ENCODE data around the gene PSPH. TPM values are rescaled to one million over a fixed set of nuclear protein-coding genes. Genes with fewer than 3 reads are reported as not detected.
"Not testable (repeated sequence)": the region's sequence is repeated elsewhere in the genome, so short reads cannot be mapped to it uniquely, and the experiment has no call there.

Gene PSPH
- polyA plus RNA-seq = 10 to 100 TPM in 2 of 4 donors, 1 to 10 TPM in 2; 2.7 to 88.4 (median 16.6) TPM
- long read RNA-seq, donor 1, partial matches to known transcripts = 799 of 987 reads
- long read RNA-seq, donor 1, other reads (novel, unspliced or antisense) = 188 of 987 reads
- long read RNA-seq, donor 2 = 0 reads
- long read RNA-seq, donor 3, partial matches to known transcripts = 303 of 408 reads
- long read RNA-seq, donor 3, other reads (novel, unspliced or antisense) = 105 of 408 reads
- long read RNA-seq, donor 4 = 0 reads
- long read RNA-seq, donor 5 = 0 reads
- long read RNA-seq, donor 6, partial matches to known transcripts = 21 of 22 reads
- long read RNA-seq, donor 6, other reads (novel, unspliced or antisense) = 0 of 22 reads
- long read RNA-seq, donor 7 = 0 reads
- long read RNA-seq, donor 8 = 0 reads
- long read RNA-seq, donor 9 = 0 reads
- long read RNA-seq, donor 10, partial matches to known transcripts = 336 of 345 reads
- long read RNA-seq, donor 10, other reads (novel, unspliced or antisense) = 9 of 345 reads

DNA sequence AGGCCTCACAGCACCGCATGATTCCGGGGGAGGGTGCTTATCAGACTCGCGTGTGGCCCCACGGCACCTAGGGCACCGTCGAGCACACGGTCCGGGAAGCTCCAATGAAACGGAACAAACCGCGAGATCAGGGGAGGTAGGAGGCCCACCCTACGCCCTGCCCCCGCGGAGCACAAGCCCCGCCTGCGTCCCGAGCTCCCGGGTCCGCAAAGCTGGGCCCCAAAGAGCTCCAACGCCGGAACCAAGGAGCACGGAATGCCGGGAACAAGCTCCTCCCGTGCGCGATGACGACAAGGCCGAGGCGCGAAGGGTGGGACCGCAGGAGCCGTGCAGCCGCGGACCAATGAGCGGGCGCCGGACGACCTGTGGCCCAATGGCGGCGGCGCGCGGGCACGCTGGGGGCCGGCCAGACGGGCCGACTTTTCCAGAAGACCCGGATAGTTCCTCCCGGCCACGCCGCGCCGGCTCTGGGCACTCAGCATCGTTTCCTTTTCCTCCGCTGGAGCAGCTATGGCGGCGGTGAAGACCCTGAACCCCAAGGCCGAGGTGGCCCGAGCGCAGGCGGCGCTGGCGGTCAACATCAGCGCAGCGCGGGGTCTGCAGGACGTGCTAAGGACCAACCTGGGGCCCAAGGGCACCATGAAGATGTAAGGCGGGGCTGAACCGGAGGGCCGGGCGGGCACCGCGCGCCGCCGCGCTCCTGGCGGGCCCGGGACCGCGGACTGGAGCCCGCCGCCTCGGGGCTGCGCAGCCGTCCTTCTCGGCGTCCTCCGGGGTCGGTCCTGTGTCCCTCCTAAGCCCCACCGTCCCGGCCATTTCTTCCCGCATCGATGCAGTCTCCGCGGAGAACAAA is at the start of gene PSPH, which contains the start of gene CCT6A:
PSPH (minus strand) TSS at position 106 of the 853 bp plus-strand sequence. CDS start 30,232 bp downstream, outside the sequence.
CCT6A (plus strand) TSS at position 427 of the 853 bp plus-strand sequence; CDS start at position 511, 84 bp downstream.
- peak within 1 kb of the TSS; percentile 93 to 99 (median 98) for H3K27ac ChIP-seq (ENCODE audit: low read depth in 1 of 3, low read length in 2 of 3)
- WGBS, 3 donors = 0 to 1% (median 0%) methylated on average over 77 to 97 of the region's 97 CpGs
- H3K27me3 ChIP-seq (ENCODE audit: control insufficient read depth in 3 of 3, insufficient read depth in 3 of 3, low read length in 3 of 3) = no peaks in the 10 kb centered on the region
- DNase-seq = peak; percentile 98 to 99
- H3K4me1 ChIP-seq (ENCODE audit: control insufficient read depth in 3 of 3, insufficient read depth in 2 of 3, low read depth in 1 of 3, low read length in 2 of 3) = peaks cover 0 to 27% (median 6%) of the 10 kb centered on the region in 3 donors
- no peaks in the 10 kb centered on the region for H3K9me3 ChIP-seq (ENCODE audit: control insufficient read depth in 2 of 2, insufficient read depth in 1 of 2, low read depth in 1 of 2, low read length in 1 of 2)
- H3K36me3 ChIP-seq (ENCODE audit: control insufficient read depth in 3 of 3, insufficient read depth in 2 of 3, low read depth in 1 of 3, low read length in 3 of 3) = peaks cover 3 to 17% (median 5%) of the 10 kb centered on the region in 3 donors
- no peak for FAIRE-seq
- peak within 1 kb of the TSS; percentile 80 to 95 (median 95) for H3K4me3 ChIP-seq (ENCODE audit: low read depth in 1 of 3, low read length in 3 of 3)

- FAIRE-seq = no peak
Measured at GRCh38 chr7:56099653-56100052, 48.4 kb upstream of the PSPH start.

DNA sequence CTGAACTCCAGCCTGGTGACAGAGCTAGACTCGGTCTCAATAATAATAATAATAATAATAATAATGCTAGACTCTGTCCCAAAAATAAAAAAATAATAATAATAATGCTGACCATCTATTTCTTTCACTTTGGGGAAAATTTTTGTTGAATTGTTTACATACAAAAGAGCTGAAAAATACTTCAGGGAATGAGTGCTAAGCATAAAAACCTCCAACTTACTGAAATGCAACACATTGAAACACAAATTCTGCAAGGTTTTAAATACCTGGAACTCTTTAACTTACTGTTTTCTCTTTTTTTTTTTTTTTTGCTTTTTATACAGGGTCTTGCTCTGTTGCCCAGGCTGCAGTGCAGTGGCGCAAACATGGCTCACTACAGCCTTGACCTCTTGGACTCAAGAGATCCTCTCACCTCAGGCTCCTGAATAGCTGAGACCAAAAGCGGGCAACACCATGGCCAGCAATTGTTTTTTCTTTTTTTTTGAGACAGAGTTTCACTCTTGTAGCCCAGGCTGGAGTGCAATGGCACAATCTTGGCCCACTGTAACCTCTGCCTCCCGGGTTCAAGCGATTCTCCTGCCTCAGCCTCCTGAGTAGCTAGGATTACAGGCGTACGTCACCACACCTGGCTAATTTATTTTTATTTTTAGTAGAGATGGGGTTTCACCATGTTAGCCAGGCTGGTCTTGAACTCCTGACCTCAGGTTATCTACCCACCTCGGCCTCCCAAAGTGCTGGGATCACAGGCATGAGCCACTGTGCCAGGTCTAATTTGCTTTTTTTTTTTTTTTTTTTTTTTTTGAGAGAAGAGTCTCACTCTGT is 47.2 kb upstream of the PSPH start:
- not testable (repeated sequence) for FAIRE-seq; H3K27ac ChIP-seq (ENCODE audit: low read depth in 1 of 3, low read length in 2 of 3); H3K27me3 ChIP-seq (ENCODE audit: control insufficient read depth in 3 of 3, insufficient read depth in 3 of 3, low read length in 3 of 3); H3K9me3 ChIP-seq (ENCODE audit: control insufficient read depth in 2 of 2, insufficient read depth in 1 of 2, low read depth in 1 of 2, low read length in 1 of 2); H3K4me3 ChIP-seq (ENCODE audit: low read depth in 1 of 3, low read length in 3 of 3); DNase-seq; H3K4me1 ChIP-seq (ENCODE audit: control insufficient read depth in 3 of 3, insufficient read depth in 2 of 3, low read depth in 1 of 3, low read length in 2 of 3)
- 94 to 95% (median 94%) methylated on average over 8 of the region's 8 CpGs for WGBS, 3 donors
- peaks cover 11 to 39% (median 13%) of the 10 kb centered on the region in 3 donors for H3K36me3 ChIP-seq (ENCODE audit: control insufficient read depth in 3 of 3, insufficient read depth in 2 of 3, low read depth in 1 of 3, low read length in 3 of 3)

More at GRCh38 chr7:56099653-56100052, 48.4 kb upstream of the PSPH start:
- H3K4me1 ChIP-seq (ENCODE audit: control insufficient read depth in 3 of 3, insufficient read depth in 2 of 3, low read depth in 1 of 3, low read length in 2 of 3) = peaks cover 0 to 3% (median 0%) of the 10 kb centered on the region in 3 donors
- 88 to 94% (median 89%) methylated on average over 3 of the region's 3 CpGs for WGBS, 3 donors
- peaks cover 11 to 45% (median 21%) of the 10 kb centered on the region in 3 donors for H3K36me3 ChIP-seq (ENCODE audit: control insufficient read depth in 3 of 3, insufficient read depth in 2 of 3, low read depth in 1 of 3, low read length in 3 of 3)
- DNase-seq = no peak
- no peaks in the 10 kb centered on the region for H3K9me3 ChIP-seq (ENCODE audit: control insufficient read depth in 2 of 2, insufficient read depth in 1 of 2, low read depth in 1 of 2, low read length in 1 of 2)
- H3K27ac ChIP-seq (ENCODE audit: low read depth in 1 of 3, low read length in 2 of 3) = no peak overlapping the region
- H3K27me3 ChIP-seq (ENCODE audit: control insufficient read depth in 3 of 3, insufficient read depth in 3 of 3, low read length in 3 of 3) = no peaks in the 10 kb centered on the region
- no peak overlapping the region for H3K4me3 ChIP-seq (ENCODE audit: low read depth in 1 of 3, low read length in 3 of 3)

- 69 to 75% (median 69%) methylated on average over 5 of the region's 5 CpGs for WGBS, 3 donors
- no peaks in the 10 kb centered on the region for H3K27me3 ChIP-seq (ENCODE audit: control insufficient read depth in 3 of 3, insufficient read depth in 3 of 3, low read length in 3 of 3)
- H3K4me1 ChIP-seq (ENCODE audit: control insufficient read depth in 3 of 3, insufficient read depth in 2 of 3, low read depth in 1 of 3, low read length in 2 of 3) = no peaks in the 10 kb centered on the region
- DNase-seq = no peak
- H3K36me3 ChIP-seq (ENCODE audit: control insufficient read depth in 3 of 3, insufficient read depth in 2 of 3, low read depth in 1 of 3, low read length in 3 of 3) = peaks cover 9 to 32% (median 9%) of the 10 kb centered on the region in 3 donors
- no peak overlapping the region for H3K27ac ChIP-seq (ENCODE audit: low read depth in 1 of 3, low read length in 2 of 3)
- no peak for FAIRE-seq
- H3K9me3 ChIP-seq (ENCODE audit: control insufficient read depth in 2 of 2, insufficient read depth in 1 of 2, low read depth in 1 of 2, low read length in 1 of 2) = no peaks in the 10 kb centered on the region
- no peak overlapping the region for H3K4me3 ChIP-seq (ENCODE audit: low read depth in 1 of 3, low read length in 3 of 3)
Measured at GRCh38 chr7:56097700-56098099, 46.5 kb upstream of the PSPH start.

DNA sequence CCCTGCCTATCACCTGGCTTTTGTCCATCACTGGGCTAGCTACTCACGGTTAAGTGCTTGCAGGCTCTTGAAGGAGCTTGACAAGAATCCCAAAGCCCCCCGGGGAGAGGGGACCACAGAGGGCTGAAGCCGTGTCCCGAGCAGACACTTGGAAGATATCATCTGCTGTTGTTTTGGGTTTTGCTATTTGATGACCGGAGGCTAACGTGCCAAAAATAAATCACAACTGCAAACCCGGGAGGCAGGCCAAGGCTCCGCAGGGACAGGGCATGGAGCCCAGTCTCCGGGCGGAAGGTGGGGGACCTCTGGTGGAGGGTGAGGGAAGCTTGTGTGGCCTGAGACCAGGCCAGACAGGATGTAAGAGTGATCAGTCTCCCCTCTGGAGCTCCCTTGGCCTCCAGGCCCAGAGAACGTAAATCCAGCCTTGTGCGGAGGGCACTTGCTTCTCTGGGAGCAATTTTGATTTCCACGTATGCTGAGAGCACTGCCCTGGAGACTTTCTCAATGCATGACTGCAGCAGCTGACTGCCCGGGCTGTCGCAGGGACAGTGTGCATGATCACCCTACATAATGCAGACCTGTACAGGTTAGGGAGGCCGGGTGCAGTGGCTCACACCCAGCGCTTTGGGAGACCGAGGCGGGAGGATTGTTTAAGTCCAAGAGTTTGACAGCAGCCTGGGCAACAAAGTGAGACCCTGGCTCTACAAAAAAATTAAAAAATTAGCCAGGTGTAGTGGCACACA is 41.7 kb upstream of the PSPH start, which contains the start of gene PHKG1:
PHKG1 (minus strand) TSS at position 164 of the 743 bp plus-strand sequence. CDS start 4,011 bp downstream, outside the sequence.
- DNase-seq (peak; percentile 31 to 42), FAIRE-seq (no peak)

GRCh38 chr7:56092388-56092787 is 41.1 kb upstream of the PSPH start:
- Histone ChIP-seq H3K27ac (ENCODE audit: low read depth in 1 of 3, low read length in 2 of 3) (peak overlapping the region in 1 of 3 donors; percentile 21), H3K36me3 (ENCODE audit: control insufficient read depth in 3 of 3, insufficient read depth in 2 of 3, low read depth in 1 of 3, low read length in 3 of 3) (peaks cover 0 to 25% (median 0%) of the 10 kb centered on the region in 3 donors)
- DNase-seq; H3K27me3 ChIP-seq (ENCODE audit: control insufficient read depth in 3 of 3, insufficient read depth in 3 of 3, low read length in 3 of 3); FAIRE-seq; H3K4me3 ChIP-seq (ENCODE audit: low read depth in 1 of 3, low read length in 3 of 3); H3K4me1 ChIP-seq (ENCODE audit: control insufficient read depth in 3 of 3, insufficient read depth in 2 of 3, low read depth in 1 of 3, low read length in 2 of 3); H3K9me3 ChIP-seq (ENCODE audit: control insufficient read depth in 2 of 2, insufficient read depth in 1 of 2, low read depth in 1 of 2, low read length in 1 of 2): not testable (repeated sequence)
- WGBS, 3 donors = 58 to 65% (median 65%) methylated on average over 6 of the region's 6 CpGs

More for the DNA sequence above, 41.7 kb upstream of the PSPH start, which contains the start of gene PHKG1:
- Histone ChIP-seq H3K27ac (ENCODE audit: low read depth in 1 of 3, low read length in 2 of 3) (peak within 1 kb of the TSS in 1 of 3 donors; percentile 21), H3K36me3 (ENCODE audit: control insufficient read depth in 3 of 3, insufficient read depth in 2 of 3, low read depth in 1 of 3, low read length in 3 of 3) (peaks cover 0 to 19% (median 0%) of the 10 kb centered on the region in 3 donors), H3K9me3 (ENCODE audit: control insufficient read depth in 2 of 2, insufficient read depth in 1 of 2, low read depth in 1 of 2, low read length in 1 of 2) (no peaks in the 10 kb centered on the region), H3K4me1 (ENCODE audit: control insufficient read depth in 3 of 3, insufficient read depth in 2 of 3, low read depth in 1 of 3, low read length in 2 of 3) (no peaks in the 10 kb centered on the region), H3K27me3 (ENCODE audit: control insufficient read depth in 3 of 3, insufficient read depth in 3 of 3, low read length in 3 of 3) (no peaks in the 10 kb centered on the region), H3K4me3 (ENCODE audit: low read depth in 1 of 3, low read length in 3 of 3) (no peak within 1 kb of the TSS)
- WGBS, 3 donors = 45 to 58% (median 53%) methylated on average over 19 of the region's 19 CpGs

DNA sequence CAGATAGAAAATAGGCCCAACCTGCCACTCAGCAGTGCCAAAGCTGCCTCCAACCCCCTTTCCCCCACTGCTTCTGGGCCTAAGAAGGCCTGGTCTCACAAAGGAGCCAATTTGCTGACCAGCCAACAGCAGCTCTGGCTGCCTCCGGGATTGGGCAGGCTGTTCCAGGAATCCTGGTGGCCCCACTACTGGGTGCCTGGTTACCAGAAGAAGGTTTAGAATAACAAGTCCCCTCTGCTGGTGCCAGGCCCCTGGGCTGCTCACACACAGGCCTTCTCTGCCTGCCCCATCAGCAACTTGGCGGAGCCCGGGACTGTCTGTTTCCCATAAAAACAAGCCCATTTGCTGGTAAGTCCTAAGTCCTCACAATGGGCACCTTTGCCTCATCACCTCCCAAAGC is 40.3 kb upstream of the PSPH start:
- FAIRE-seq = no peak
- no peaks in the 10 kb centered on the region for H3K27me3 ChIP-seq (ENCODE audit: control insufficient read depth in 3 of 3, insufficient read depth in 3 of 3, low read length in 3 of 3)
- no peaks in the 10 kb centered on the region for H3K4me1 ChIP-seq (ENCODE audit: control insufficient read depth in 3 of 3, insufficient read depth in 2 of 3, low read depth in 1 of 3, low read length in 2 of 3)
- 83 to 90% (median 86%) methylated on average over 3 of the region's 3 CpGs for WGBS, 3 donors
- H3K27ac ChIP-seq (ENCODE audit: low read depth in 1 of 3, low read length in 2 of 3) = no peak overlapping the region
- DNase-seq = no peak
- no peak overlapping the region for H3K4me3 ChIP-seq (ENCODE audit: low read depth in 1 of 3, low read length in 3 of 3)
- H3K9me3 ChIP-seq (ENCODE audit: control insufficient read depth in 2 of 2, insufficient read depth in 1 of 2, low read depth in 1 of 2, low read length in 1 of 2) = no peaks in the 10 kb centered on the region
- peaks cover 0 to 31% (median 0%) of the 10 kb centered on the region in 3 donors for H3K36me3 ChIP-seq (ENCODE audit: control insufficient read depth in 3 of 3, insufficient read depth in 2 of 3, low read depth in 1 of 3, low read length in 3 of 3)
